HG03196 (cell line): ENCODE results near the gene RAB25.

Source experiments
- ATAC-seq: cut with Tn5 transposase; IDR thresholded peaks from one replicate; pipeline ENCODE4 v1.9.1; 2021; ENCODE audit not compliant: unreplicated experiment

Gene RAB25

GRCh38 chr1:156078728-156079127, 17.8 kb downstream of the RAB25 start:
- no peak for ATAC-seq

GRCh38 chr1:156079762-156080161, 18.8 kb downstream of the RAB25 start:
- ATAC-seq, result no peak

- ATAC-seq, result no peak
Observed at GRCh38 chr1:156080241-156080862, 19.4 kb downstream of the RAB25 start.

- ATAC-seq, result no peak
Observed at GRCh38 chr1:156080863-156081179, 19.9 kb downstream of the RAB25 start.

- ATAC-seq, result no peak
Observed at GRCh38 chr1:156081180-156081916, 20.4 kb downstream of the RAB25 start.

GRCh38 chr1:156081917-156082308, 21.0 kb downstream of the RAB25 start:
- no peak for ATAC-seq

DNA sequence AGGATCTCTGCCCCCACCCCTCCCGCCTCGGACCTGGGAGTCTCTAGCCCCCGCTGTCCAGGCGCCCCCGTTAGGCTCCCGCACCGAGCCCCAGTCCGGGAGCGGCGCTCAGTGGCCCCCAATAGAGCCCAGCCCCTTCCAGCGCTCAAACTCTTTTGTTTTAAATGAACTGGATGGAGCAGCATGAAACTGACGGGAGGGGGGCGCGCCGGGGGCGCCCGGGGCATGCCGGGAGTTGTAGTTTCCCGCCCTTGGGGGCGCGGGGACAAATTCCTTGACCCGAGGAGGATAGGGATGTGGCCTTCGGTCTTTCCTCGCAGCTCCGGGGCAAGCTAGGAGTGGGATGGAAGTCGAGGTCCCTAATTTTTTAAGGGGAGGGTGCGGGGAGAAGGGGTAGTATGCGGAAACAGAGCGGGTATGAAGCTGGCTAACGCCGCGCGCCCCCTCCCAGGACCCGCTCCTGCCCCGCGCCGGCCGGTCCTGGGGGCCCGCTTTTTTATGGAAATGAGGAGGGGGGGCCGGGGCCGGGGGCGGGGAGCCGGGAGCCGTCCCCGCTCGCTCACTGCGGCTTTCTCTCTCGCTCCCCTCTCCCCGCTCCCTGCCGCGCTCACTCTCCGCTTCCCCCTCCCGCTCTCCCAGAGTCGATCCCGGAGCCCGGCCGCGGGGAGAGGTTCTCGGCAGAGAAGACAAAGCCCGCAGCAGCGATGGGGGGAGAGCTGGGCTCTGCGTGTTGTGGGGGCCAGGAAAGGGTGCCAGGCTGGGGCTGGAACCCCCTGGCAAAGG, 21.5 kb downstream of the RAB25 start, which contains the start of gene MEX3A:
Gene MEX3A, minus strand, starts transcription at position 157 of the 783 bp plus-strand sequence. CDS start 467 bp downstream, outside the sequence.
- no peak for ATAC-seq

DNA sequence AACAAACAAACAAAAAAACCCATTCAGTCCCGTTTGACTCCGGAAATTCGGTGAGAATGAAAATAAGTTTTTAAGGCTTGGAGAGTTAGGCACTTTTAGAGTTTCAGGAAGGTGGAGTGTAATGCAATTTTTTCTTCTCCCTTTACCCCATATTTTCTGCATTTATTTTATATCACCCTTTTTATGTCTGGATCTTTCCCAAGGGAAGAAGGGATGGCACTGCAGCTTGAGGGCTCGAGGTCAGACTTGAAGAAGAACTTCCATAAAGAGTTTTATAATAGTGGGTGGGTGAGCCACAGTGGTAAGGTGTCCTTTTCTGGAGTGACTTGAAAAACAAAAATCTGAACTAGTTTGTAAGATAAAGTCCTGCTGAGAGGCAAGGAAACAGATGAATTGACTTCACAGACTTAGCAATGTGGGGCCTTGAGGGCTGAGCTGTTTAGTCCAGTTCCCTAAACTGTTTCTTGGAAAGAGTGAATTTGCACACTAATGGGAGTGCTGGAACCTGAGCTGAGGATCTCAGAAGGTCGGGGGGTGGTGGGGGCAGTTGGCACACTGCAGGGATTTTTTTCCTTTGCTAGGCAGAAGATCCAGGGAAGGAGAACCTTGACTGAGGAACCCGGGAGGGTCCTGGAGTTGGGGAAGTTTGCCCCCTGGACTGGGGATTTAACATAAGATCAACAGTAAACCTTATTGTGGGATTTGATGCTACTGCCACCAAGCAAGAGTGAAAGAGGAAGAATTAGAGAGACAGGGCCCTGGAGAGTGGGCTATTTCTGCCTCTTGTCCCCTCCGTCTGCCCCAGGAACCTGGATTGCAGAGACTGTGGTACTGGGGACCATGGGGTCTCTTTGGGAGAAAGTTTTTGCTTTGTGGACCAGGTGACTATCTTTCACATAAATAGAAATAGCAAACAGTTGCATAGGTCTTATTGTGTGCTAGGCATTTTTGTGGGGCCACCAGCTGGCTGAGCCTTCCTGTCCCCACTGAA, 23.1 kb downstream of the RAB25 start:
- ATAC-seq, result no peak

DNA sequence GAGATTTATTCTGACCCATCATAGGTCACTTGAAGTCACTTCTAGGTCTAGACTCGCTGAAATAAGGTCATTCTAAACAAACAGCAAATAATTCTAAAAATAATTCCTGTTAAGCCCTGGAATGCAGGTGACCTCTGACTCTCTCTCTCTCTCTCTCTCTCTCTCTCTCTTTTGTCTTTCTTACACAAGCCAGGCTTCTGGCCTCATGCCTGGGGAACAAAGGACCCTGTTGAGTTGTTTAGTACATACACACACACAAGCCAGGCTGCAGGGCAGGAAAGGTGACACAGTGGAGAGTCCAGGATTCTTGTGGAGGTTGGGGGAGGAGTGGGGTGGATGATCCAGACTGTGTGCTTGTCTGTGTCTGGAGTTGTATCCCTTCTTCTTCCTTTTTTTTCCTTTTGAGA, 25.3 kb downstream of the RAB25 start:
- ATAC-seq, result no peak

GRCh38 chr1:156089704-156090103, 28.7 kb downstream of the RAB25 start:
- ATAC-seq, result no peak

GRCh38 chr1:156090138-156090839, 29.3 kb downstream of the RAB25 start:
- no peak for ATAC-seq

- ATAC-seq, result peak; percentile 64
Observed at GRCh38 chr1:156090840-156091188, 29.9 kb downstream of the RAB25 start.

DNA sequence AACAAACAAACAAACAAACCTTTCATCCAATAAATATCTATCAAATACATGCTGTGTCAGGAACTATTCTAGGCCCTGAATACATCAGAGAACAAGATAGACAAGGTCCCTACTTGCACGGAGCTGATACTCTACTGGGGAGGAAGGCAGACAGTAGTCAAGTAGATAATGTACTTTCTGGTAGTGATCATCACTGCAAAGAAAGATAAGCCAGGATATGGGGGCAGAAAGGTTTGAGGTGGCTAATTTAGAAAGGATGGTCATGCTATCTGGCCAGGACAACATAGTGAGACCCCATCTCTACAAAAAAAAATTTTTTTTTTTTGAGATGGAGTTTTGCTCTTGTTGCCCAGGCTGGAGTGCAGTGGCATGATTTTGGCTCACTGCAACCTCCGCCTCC, 30.6 kb downstream of the RAB25 start:
- no peak for ATAC-seq

DNA sequence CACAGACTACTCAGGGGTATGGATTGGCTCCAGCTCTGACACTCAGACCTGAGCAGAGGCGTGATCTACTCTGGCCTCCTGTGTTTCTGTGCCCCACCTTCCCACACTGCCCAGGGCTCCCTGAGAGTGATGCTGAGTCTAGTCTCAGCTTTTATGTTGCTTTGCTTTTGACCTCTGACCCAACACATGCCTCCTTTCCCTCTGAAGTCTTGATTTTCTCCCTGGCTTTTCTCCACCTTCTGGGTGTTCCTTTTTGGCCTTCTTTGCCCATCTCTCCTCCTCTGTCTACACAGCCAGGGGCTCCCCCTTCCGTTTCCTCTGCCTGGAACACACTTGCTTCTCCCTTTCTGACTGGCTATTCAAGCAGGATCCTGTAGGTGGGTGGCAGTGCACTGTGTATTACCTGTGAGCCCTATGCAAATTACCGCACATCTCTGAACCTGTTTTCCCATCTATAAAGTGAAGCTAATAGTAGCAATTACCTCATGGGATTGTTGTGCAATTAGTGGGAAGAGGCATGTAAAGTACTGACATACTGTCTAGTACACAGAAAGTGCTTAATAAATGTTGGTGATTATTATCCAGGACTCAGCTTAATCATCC, 35.0 kb downstream of the RAB25 start:
- no peak for ATAC-seq

DNA sequence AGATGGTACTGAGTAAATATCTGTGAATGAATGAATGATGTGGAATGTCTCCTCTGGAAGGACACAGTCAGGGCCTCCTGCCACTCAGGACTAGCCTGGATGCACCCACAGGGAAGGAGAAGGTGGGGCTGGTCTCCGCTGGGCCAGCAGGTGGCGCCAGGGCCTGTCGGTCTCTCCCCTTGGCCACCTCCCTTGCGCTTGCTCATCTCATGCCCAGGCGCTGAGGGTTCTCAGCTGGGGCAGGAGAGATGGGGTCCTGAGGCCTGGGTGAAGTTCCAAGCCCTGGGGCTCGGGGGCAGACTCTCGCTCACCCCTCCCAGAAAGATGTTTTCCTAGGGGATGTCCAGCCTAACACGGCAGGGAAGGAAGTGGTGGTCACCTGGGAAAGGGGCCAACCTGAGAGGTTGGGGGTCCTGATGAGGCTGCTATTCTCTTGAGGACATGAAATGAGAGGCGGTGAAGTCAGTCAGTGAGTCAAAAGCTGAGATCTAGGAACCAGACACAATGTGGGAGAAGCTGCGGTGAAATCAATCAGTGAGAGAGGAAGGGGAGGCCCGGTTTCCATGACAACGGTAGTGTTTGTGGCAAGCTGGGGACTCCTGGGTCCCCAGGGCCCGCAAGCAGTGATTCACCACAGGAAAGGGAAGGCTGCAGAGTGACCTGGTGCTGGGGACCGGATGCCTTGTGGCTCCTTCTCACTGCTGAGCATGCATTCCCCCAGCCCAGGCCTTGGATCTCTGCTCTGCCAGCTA, 35.9 kb downstream of the RAB25 start:
- ATAC-seq, result peak; percentile 68

GRCh38 chr1:156097499-156098178, 36.7 kb downstream of the RAB25 start:
- ATAC-seq, result no peak

- no peak for ATAC-seq
Observed at GRCh38 chr1:156098784-156099183, 37.8 kb downstream of the RAB25 start.

GRCh38 chr1:156099282-156099681, 38.3 kb downstream of the RAB25 start:
- no peak for ATAC-seq
